Lower leg skin (tissue), 3 donors: ENCODE results near the gene UBE2C.

Experiments used
- CTCF ChIP-seq, 3 donors: fragments of 450-650 bp; IDR thresholded peaks; one replicate each; pipeline ENCODE4 v1.5.1; 2016; ENCODE audit warnings: antibody characterized with exemption in 3 of 3, mild to moderate bottlenecking in 3 of 3, moderate library complexity in 2 of 3
- POLR2A ChIP-seq, 2 donors: fragments of 450-650 bp; IDR thresholded peaks; one replicate each; pipeline ENCODE4 v1.6.1; 2016 to 2017; ENCODE audit warnings: antibody characterized with exemption in 2 of 2, mild to moderate bottlenecking in 1 of 2, moderate library complexity in 1 of 2

GRCh38 chr20:45857882-45858216 lies 45.4 kb downstream of the UBE2C start:
- TF ChIP-seq POLR2A (IDR thresholded peaks at IDR 0.05) (no peak), CTCF (IDR thresholded peaks at IDR 0.05) (no peak)
